RPMI8226 (cell line): ENCODE results near the gene AP4S1.
"Not testable (repeated sequence)": the region's sequence is repeated elsewhere in the genome, so short reads cannot be mapped to it uniquely, and the experiment has no call there.

ENCODE experiments used
- DNase-seq: peaks from one replicate; pipeline ENCODE4 v3.0.0-alpha.2; 2015

AP4S1 gene

DNA sequence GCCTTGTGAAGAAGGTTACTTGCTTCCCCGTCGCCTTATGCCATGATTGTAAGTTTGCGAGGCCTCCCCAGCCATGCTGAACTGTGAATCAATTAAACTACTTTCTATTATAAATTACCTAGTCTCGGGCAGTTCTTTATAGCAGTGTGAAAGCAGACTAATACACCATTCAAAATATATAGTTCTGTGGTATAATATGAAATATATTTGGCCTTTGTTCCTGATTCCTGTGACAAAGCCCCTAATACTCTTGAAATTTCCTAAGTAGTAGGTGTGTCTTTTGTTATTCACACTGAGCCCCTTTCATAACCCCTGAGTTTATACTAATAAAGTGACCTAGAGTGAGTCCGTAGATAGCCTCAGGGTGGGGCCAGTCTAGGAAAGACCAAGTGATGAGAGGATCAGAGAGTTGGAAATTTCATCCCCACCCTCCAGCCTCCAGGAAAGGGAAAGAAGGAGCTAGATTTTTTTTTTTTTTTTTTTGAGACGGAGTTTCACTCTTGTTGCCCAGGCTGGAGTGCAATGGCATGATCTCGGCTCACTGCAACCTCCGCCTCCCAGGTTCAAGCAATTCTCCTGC lies 20.1 kb downstream of the AP4S1 start:
- DNase-seq, result no peak

DNA sequence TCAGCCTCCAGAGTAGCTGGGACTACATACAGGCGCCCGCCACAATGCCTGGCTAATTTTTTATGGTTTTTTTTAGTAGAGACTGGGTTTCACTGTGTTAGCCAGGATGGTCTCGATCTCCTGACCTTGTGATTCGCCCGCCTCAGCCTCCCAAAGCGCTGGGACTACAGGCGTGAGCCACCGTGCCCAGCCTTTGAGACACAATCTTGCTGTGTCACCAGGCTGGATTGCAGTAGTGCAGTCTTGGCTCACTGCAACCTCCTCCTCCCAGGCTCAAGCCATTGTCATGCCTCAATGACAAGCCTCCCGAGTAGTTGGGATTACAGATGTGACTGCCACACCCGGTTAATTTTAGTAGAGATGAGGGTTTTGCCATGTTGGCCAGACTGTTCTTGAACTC lies 22.1 kb downstream of the AP4S1 start:
- DNase-seq, result no peak

DNA sequence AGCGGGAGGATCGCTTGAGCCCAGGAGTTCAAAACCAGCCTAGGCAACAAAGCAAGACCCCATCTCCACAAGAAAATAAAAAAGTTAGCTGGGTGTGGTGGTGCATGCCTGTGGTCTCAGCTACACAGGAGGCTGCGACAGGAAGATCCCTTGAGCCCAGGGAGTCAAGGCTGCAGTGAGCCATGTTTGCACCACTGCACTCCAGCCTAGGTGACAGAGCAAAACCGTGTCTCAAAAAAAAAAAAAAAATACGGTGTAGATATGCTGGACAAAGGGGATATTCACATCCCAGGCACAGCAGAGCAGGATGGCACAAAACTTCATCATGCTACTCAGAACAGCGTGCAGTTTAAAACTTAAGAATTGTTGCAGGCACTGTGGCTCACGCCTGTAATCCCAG lies 25.6 kb downstream of the AP4S1 start:
- no peak for DNase-seq

DNA sequence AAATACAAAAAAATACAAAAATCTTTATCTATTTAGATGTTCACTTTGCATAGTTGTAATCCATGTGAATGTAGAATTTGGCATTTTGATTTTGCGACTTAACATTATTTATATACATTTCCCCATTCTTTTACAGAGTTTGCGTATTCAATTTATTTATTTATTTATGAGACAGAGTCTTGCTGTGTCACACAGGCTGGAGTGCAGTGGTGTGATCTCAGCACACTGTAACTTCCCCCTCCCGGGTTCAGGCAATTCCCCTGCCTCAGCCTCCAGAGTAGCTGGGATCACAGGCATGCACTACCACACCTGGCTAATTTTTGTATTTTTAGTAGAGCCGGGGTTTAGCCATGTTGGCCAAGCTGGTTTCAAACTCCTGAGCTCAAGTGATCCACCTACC lies 26.1 kb downstream of the AP4S1 start:
- no peak for DNase-seq

DNA sequence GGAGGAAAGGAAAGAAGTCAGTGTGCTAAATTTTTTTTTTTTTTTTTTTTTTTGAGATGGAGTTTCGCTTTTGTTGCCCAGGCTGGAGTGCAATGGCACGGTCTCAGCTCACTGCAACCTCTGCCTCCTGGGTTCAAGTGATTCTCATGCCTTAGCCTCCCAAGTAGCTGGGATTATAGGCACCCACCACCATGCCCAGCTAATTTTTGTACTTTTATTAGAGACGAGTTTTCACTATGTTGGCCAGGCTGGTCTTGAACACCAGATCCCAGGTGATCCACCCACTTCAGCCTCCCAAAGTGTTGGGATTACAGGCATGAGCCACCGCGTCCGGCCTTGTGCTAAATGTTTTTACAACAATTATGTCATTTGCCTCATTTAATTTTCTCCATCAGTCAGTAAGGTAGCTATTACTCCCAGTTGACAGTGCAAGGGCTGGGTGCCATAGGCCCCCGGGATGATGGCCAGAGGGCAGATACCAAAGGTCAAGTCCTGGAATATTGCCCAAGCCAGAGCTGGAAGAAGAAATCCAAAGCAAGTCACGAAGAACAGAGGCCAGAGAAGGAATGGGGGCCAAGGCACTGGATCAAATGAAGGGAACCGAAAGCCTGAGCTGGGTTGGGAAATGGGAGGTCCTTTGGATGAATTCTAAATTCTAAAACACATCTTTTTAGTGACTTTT lies 27.6 kb downstream of the AP4S1 start:
- not testable (repeated sequence) for DNase-seq

DNA sequence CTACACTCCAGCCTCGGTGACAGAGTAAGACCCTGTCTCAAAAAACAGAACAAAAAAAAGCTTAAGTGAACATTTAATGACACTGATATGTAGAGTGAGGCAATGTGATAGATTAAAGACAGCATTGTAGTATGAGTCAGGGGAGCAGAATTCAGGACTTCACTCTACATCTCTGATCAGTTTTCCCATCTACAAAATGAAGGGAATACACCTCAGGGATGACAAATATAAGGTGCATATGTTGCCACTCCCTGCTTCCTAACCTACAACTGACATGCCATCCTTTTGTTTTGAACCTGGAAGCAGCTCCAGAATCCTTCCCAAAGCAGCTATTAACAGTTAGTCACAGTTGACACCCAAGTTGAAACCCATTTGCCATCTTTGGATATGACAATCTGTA lies 31.6 kb downstream of the AP4S1 start:
- no peak for DNase-seq

DNA sequence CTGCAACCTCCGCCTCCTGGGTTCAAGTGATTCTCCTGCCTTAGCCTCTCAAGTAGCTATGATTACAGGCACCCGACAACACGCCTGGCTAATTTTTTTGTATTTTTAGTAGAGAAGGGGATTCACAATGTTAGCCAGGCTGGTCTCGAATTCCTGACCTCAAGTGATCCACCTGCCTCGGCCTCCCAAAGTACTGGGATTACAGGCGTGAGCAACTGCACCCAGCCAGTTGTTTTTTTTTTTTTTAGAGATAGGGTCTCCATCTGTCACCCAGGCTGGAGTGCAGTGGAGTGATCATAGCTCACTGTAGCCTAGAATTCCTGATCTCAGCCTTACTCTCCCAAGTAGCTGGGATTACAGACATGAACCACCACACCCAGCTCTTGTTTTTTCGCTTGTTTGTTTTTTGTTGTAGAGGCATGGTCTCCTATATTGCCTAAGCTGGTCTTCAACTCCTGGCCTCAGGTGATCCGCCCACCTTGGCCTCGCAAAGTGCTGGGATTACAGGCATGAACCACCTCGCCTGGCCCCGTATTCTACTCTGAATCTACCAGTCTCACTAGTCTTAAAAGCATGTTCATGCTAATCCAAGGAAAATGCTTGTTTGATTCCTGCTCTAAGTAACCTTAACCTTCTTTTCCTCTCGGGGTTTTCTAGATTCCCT lies 32.4 kb downstream of the AP4S1 start:
- no peak for DNase-seq

DNA sequence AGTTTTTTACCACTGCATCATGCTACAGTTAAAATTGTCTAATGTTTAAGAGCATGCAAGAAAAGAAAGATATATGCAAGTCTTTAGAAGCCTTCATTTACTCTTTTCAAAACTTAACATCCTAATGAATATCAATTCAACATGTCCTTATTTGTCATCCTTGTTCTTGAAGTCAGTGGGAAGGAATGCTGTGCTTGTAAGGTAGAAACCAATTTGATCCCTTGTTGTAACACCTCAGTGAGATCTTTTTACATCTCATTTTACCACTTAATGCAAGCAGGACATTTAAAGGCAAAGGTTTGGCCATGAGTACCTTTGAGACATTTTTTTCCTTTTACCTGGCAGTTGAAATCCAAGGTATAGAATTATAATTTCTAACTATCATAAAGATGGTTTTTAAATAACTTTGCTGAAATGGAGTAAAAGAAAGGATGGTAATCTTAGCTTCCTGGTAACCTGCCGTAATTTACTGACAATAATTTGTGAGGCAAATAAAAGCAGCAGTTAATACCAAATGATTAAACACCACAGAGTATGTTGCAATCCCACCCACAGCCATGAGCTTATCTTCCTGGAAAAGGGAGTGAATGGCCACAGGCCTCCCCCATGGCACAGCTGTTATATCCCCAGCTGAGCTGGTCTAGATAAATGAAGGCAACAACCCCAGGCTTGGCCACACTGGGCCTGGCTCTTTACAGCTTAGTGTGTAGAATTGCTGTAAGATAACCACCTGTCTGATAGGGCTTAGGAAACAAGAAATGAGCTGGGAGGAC lies 33.9 kb downstream of the AP4S1 start:
- no peak for DNase-seq

DNA sequence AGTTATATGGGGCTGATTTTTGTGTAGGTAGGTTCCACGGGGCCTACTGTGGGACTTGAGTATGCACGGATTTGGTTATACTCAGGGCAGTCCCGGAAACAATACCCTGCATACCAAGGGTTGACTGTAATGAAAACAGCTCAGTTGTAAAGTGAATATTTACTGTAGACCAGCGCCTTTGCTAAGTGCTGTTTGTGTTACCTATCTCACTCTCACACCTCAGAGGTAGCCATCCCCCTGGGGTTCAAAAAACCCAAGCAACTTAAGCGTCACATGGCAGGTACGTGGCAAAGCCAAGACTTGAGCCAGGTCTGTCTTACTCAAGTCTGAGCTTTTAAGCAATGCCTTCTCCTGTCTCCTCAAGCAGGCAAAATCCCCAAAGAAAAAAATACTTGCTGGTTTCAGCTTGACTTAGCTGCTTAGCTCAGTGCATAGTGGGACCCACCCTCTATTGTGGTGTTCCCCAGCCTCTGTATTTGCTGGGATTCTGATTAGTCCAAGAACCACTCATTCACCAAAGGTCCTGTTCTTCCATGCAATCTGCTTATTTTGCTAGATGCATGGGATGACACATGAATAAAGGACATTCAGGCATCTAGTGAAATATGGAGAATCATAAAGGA lies 34.9 kb downstream of the AP4S1 start:
- DNase-seq, result no peak

DNA sequence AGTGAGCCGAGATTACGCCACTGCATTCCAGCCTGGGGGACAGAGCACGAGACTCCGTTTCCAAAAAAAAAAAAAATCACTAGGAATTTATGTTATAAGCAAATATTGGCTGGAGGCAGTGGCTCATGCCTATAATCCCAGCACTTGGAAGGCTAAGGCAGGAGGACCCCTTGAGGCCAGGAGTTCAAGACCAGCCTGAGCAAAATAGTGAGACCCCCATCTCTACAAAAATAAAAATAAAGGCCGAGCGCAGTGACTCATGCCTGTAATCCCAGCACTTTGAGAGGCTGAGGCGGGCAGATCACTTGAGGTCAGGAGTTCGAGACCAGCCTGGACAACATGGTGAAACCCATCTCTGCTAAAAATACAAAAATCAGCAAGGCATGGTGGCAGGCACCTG lies 37.5 kb downstream of the AP4S1 start:
- DNase-seq, result not testable (repeated sequence)

DNA sequence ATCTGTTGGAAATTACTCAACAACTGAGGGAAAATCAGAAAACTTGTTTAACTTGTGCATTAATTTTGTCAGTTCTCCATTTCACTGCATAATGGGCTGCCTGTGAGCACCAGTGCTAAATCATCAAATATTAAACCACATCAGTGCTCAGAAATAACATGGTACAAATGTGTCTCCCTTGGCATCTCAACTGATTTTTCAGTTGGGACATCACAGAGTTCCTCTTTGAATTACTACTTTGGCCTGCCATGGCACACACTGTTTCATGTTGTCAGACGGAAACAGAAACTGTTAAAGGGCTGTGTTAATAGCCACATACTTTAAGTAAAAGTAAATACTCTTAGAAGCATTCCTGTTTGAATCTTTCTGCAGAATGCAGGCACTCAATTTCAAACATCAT lies 42.8 kb downstream of the AP4S1 start:
- DNase-seq, result no peak

DNA sequence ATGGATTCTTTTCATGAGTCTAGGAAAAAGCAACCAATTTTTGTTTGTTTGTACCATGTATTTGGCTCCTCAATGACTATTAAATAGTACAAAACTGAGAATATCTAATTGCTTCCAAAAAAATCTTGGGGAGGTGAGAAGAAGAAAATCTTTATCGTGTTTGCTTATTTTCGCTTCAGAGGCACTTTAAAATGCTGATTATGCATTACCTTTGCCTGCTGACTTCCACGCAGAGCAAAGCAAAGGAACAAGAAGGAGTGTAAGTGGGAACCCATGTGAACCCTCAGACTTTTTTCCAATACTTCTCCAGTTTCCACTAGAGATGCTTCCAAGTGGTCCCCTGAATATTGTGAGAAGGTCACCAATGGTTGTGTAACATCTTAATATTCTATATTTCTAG lies 43.9 kb downstream of the AP4S1 start:
- DNase-seq, result no peak

DNA sequence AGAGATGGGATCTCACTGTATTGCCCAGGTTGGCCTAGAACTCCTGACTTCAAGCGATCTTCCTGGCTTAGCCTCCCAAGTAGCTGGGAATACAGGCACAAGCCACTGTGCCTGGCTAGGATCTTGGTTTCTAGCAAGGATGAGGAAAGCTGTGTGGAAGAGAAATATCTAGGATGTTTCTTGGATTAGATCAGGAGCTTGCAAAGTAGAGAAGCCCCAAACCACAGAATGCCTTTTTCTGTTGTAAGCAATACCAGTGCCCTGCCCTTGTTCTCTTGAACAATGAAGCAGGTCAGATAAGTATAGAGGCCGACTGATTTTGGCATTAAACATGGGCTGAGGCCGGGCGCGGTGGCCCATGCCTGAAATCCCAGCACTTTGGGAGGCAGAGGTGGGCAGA lies 45.0 kb downstream of the AP4S1 start:
- no peak for DNase-seq

DNA sequence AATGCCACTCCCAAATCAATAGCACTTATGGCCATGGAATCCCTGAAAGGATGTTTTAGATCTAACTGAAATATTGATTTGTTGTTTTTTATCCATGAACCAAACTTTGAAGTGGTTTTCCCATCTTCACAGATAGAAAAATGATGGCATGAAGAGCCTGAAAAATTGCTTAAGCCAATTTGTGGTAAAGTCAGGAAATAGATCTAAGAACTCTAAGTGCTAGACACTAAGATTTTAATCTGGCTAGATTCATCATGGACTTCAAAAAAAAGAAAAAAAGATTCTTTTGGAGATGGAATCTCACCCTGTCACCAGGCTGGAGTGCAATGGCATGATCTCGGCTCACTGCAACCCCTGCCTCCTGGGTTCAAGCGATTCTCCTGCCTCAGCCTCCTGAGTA lies 45.7 kb downstream of the AP4S1 start:
- no peak for DNase-seq

DNA sequence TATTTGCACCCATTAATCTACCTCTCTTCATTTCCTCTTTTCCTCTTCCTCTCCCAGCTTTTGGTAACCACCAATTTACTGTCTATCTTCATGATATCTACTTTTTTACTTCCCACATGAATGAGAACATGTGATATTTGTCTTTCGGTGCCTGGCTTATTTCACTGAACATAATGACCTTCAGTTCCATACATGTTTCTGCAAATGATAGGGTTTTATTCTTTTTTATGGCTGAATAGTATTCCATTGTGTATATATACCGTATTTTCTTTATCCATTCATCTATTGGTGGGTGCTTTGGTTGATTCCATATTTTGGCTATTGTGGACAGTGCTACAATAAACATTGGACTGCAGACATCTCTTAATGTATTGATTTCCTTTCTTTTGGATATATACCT lies 49.7 kb downstream of the AP4S1 start:
- DNase-seq, result no peak

DNA sequence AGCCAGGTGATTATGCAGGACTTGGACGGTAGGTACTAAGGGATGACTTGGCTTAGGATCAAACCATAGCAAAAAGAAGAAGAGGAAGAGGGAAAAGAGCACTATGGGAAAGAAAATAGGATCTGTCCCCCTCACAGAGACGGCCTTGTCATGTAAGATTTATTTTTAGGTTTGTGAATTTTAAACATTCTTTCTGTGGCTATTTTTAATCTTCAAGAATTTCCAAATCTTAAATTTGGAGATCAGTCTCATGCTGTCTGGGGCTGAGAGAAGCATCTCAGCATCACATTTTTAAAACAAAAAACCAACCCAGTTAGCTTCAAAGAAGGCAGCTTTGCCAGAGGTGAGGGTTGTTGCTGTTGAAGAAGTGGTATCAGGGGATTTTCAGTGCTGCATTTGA lies 53.3 kb downstream of the AP4S1 start:
- no peak for DNase-seq

DNA sequence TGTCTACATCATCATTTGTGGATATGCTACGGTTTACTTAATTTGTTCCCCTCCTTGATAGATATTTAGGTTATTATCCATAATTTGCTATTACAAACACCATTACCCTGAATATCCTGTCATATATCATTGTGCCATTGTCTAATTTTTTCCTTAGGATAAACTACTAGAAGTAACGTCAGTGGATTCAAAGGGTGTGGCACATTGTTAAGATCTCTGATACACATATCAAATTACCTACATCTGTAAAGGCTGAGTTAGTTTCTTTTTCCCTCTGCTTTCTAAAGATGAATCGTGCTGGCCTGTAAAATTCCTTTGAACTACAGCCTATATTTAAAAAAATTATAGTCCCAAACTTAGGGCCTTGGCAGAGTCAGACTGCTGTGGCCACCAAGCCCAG lies 54.6 kb downstream of the AP4S1 start:
- no peak for DNase-seq

DNA sequence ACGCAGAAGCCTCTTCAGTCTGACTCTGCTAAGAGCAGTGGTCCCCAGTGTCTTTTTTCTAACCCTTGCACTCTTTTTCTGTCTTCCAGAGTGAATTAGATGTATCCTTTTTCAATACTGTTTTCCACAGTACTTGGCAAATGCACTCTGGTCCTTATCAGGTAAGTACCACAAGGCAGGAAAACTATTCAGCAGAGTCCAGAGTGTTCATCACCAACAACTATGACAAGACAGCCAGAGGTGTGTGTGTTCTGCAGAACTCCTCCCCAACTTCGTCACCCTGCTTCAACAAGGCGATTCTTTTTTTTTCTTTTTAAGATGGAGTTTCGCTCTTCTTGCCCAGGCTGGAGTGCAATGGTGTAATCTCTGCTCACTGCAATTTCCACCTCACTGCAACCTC lies 55.0 kb downstream of the AP4S1 start:
- DNase-seq, result no peak

DNA sequence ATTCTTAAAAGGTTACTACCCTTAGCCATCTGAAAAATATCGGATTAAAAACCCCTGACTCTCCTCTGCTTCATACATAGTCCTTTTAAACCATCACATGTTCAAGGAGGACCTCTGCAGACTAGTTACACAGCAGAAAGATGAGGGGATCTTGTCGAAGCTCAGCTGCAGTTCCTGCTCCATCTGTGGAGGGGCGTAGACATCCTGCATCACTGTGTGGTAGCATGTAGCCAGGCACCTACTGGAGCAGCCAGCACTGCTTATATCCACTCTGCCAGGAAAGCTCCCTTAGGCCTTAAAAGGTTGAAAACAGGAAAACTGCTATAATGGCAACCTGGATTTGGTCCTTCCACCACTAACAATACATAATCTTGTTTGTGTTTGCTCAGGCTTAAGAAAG lies 58.3 kb downstream of the AP4S1 start:
- no peak for DNase-seq

DNA sequence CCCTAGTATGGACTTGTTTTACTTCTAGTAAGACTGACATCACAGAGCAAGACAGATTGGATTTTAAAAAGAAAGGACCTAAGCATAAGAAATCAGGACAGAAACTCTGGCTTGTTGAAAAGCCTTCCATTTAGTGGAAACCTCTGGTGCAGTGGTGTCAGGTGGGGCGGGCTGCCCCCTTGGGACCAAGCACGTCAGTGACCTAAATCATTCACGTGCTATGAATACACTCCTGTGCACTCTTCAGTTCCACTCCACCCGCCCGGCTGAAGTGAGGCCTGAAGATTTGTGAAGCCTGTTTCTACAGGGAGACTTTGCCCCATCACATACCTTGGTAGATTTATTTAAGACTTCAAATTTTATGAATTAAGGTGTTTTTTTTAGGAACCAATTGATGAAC lies 58.9 kb downstream of the AP4S1 start:
- no peak for DNase-seq

DNA sequence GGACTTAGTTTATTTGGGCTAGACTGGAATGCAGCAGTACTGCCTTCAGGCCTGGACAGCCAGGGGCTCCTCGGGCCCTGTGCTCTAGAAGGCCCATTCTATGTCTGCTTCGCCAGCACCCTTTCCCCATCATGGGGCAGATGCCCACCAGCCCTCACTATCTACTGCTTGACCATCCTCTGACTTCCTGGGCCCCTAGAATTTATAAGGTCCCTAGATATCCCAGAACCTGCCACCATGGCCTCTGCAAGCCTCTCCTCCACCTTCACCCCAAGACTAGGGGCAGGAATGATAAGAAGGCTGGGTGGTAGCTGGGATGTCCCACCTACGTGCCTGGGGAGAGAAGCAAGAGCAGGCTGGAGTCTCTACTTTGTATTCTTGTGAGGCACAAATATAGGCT lies 59.6 kb downstream of the AP4S1 start:
- DNase-seq, result no peak

DNA sequence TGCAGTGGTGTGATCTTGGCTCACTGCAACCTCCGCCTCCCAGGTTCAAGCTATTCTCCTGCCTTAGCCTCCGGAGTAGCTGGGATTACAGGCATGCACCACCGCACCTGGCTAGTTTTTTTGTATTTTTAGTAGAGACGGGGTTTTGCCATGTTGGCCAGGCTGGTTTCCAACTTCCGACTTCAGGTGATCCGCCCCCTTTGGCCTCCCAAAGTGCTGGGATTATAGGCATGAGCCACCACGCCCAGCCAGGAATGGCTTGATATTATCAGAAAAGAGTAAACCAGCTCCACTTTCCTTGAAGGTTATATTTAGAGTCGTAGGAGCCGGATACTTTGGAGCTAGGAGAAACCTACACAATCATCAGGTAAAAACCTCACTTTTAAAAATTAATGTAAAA lies 61.0 kb downstream of the AP4S1 start:
- DNase-seq, result not testable (repeated sequence)
